ENCODE measurements around the gene LRRC75A. TPM values are rescaled to one million over a fixed set of nuclear protein-coding genes. Genes with fewer than 3 reads are reported as not detected.

Gene LRRC75A
- total and polyA plus RNA-seq, 2 of the 13 experiments (the other 11 are each of a cell fraction or from before 2014, with no cell fraction given), result 0.03 TPM; not detected in 1

DNA sequence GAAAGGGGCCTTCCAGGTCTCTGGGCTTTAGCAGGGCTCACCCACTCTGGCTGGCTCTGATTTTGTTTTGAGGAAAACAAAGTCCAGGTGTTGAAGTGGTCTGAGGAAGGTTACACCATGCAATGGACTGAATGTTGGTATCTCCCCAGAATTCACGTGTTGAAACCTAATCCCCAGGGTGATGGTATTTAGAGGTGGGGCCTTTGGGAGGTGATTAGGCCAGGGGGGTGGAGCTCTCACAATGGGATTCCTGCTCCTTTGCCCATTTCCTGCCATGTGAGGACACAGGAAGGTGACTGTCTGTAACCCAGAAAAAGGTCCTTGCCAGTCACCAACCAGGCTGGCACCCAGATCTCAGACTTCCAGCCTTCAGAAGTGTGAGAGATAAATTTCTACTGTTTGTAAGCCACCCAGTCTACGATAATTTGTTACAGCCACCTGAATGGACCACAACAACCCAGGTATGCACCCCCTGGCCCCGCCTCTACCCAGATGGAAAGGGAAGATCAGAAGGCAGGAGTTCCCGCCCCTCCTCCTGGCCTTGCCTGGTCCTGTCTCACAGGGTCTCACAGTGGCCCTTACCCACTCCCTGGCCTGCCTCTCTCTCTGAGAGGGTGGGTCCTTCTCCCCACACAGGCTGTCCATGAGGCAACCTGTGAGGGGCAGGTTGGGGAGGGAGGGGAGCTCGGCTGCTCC, 32.0 kb downstream of the LRRC75A start:
- 79% methylated on average over 2 of the region's 5 CpGs for WGBS (ENCODE audit: low lambda C conversion rate)
- DNase-seq (ENCODE audit: low spot score) (no peak), FAIRE-seq (no peak), ATAC-seq (no peak)
- intact Hi-C loops (cut with micrococcal nuclease; ENCODE audit: unreplicated experiment), result loop anchor here (5.0 kb wide), 1 partner anchor 32 kb away; the partner anchor contains the start of gene LRRC75A
- ChIA-PET CTCF (ENCODE audit: low intra/inter-chr PET ratio, low total read pairs) (no interaction called here), POLR2A (interaction anchor here (1.0 to 2.0 kb wide), 3 partner anchors 21 to 76 kb away, joined by 3 to 6 read pairs (median 4); no protein-coding TSS in a partner anchor)
- H3K27me3 ChIP-seq (ENCODE audit: control insufficient read depth in 1 of 2, insufficient read depth in 2 of 2, low read length in 2 of 2), result no peaks in the 10 kb centered on the region
- H3K4me1 ChIP-seq (ENCODE audit: insufficient read depth, low read length), result peaks cover 53% of the 10 kb centered on the region
- H3K27ac ChIP-seq (ENCODE audit: extremely low read length, insufficient read depth, low read length), result no peak overlapping the region
- H2AFZ ChIP-seq (ENCODE audit: low read length), result no peak overlapping the region
- H4K20me1 ChIP-seq (ENCODE audit: insufficient read depth, low read length), result peaks cover 2% of the 10 kb centered on the region; the same call in 1 of the 2 replicates
- in situ Hi-C loops (cut with HindIII; ENCODE audit: extremely low pct_ligation_motif_present, low pct_unique_long_range_greater_than_20kb), result no loop called here
- no TSS peak for BruUV-seq (replicated peaks)
- no peak overlapping the region for H3K4me2 ChIP-seq (ENCODE audit: low read depth, low read length)
- no peak overlapping the region for H3K4me3 ChIP-seq (replicated peaks in 1 of 3; ENCODE audit: insufficient read depth in 1 of 3, low read depth in 2 of 3, low read length in 3 of 3)
- H3K9ac ChIP-seq (ENCODE audit: insufficient read depth, low read depth, low read length), result no peak overlapping the region
- H3K9me3 ChIP-seq (ENCODE audit: low read length), result no peaks in the 10 kb centered on the region
- H3K79me2 ChIP-seq (ENCODE audit: insufficient read depth, low read length), result no peaks in the 10 kb centered on the region
- H3K36me3 ChIP-seq (replicated peaks in 1 of 2; ENCODE audit: control insufficient read depth in 1 of 2, insufficient read depth in 2 of 2, low read length in 2 of 2), result no peaks in the 10 kb centered on the region
- TF ChIP-seq ZSCAN31 (CRISPR knock-in tag; IDR thresholded peaks at IDR 0.05; ENCODE audit: low read depth) (no peak), ZNF891 (CRISPR knock-in tag; IDR thresholded peaks at IDR 0.05) (no peak), ZNF615 (CRISPR knock-in tag; IDR thresholded peaks at IDR 0.05; ENCODE audit: borderline replicate concordance) (no peak), HES4 (CRISPR knock-in tag; IDR thresholded peaks at IDR 0.05; ENCODE audit: borderline replicate concordance) (no peak), HDAC6 (IDR thresholded peaks at IDR 0.05; ENCODE audit: low read depth, low read length) (no peak), ZBTB1 (CRISPR knock-in tag; IDR thresholded peaks at IDR 0.05; ENCODE audit: borderline replicate concordance) (no peak), ZNF44 (CRISPR knock-in tag; IDR thresholded peaks at IDR 0.05) (no peak), TBX2 (CRISPR knock-in tag; IDR thresholded peaks at IDR 0.05; ENCODE audit: borderline replicate concordance) (no peak), ZNF777 (CRISPR knock-in tag; IDR thresholded peaks at IDR 0.05) (no peak), REL (CRISPR knock-in tag; conservative IDR thresholded peaks at IDR 0.05) (no peak)
- TF ChIP-seq, protein P1, sequence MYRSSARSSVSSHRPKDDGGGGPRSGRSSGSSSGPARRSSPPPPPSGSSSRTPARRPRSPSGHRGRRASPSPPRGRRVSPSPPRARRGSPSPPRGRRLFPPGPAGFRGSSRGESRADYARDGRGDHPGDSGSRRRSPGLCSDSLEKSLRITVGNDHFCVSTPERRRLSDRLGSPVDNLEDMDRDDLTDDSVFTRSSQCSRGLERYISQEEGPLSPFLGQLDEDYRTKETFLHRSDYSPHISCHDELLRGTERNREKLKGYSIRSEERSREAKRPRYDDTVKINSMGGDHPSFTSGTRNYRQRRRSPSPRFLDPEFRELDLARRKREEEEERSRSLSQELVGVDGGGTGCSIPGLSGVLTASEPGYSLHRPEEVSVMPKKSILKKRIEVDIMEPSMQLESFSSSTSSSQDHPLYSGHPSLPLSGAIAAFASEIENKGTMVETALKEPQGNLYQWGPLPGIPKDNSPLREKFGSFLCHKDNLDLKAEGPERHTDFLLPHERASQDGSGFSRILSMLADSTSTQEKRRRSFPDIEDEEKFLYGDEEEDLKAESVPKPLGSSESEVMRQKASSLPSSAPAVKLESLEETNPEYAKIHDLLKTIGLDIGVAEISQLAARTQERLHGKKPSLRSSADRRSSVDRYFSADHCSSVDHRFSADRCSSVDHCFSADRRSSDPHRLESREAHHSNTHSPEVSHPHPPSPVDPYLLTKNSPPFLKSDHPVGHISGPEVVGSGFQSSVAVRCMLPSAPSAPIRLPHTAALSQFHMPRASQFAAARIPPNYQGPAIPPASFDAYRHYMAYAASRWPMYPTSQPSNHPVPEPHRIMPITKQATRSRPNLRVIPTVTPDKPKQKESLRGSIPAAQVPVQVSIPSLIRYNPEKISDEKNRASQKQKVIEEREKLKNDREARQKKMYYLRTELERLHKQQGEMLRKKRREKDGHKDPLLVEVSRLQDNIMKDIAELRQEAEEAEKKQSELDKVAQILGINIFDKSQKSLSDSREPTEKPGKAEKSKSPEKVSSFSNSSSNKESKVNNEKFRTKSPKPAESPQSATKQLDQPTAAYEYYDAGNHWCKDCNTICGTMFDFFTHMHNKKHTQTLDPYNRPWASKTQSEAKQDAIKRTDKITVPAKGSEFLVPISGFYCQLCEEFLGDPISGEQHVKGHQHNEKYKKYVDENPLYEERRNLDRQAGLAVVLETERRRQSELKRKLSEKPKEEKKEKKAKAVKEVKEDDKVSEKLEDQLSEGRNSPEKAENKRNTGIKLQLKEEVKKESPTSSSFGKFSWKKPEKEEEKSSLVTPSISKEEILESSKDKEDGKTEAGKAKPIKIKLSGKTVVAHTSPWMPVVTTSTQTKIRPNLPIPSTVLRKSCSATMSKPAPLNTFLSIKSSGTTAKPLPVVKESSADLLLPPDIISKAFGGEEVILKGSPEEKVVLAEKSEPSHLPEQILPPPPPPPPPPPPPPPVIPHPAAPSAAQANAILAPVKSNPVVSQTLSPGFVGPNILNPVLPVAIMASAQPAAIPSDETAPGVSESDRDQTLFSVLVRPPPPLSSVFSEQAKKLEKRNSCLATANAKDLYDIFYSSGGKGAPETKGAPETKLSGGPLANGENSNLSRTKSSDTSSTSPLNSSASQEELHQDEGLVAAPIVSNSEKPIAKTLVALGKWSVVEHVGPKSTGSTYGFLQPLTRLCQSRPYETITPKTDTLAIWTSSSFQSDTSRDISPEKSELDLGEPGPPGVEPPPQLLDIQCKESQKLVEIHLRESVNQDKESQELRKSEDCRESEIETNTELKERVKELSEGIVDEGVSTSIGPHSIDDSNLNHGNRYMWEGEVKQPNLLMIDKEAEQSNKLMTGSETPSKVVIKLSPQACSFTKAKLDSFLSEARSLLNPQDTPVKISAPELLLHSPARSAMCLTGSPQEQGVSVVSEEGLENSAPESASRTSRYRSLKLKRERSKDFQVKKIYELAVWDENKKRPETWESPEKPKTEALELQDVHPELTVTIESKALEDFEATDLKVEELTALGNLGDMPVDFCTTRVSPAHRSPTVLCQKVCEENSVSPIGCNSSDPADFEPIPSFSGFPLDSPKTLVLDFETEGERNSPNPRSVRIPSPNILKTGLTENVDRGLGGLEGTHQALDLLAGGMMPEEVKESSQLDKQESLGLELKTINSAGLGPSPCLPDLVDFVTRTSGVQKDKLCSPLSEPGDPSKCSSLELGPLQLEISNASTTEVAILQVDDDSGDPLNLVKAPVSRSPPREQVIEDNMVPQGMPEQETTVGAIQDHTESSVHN (CRISPR knock-in tag; IDR thresholded peaks at IDR 0.05), result no peak
- TF ChIP-seq, protein P2, sequence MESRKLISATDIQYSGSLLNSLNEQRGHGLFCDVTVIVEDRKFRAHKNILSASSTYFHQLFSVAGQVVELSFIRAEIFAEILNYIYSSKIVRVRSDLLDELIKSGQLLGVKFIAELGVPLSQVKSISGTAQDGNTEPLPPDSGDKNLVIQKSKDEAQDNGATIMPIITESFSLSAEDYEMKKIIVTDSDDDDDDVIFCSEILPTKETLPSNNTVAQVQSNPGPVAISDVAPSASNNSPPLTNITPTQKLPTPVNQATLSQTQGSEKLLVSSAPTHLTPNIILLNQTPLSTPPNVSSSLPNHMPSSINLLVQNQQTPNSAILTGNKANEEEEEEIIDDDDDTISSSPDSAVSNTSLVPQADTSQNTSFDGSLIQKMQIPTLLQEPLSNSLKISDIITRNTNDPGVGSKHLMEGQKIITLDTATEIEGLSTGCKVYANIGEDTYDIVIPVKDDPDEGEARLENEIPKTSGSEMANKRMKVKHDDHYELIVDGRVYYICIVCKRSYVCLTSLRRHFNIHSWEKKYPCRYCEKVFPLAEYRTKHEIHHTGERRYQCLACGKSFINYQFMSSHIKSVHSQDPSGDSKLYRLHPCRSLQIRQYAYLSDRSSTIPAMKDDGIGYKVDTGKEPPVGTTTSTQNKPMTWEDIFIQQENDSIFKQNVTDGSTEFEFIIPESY (CRISPR knock-in tag; IDR thresholded peaks at IDR 0.05), result no peak
- TF ChIP-seq, protein P3, sequence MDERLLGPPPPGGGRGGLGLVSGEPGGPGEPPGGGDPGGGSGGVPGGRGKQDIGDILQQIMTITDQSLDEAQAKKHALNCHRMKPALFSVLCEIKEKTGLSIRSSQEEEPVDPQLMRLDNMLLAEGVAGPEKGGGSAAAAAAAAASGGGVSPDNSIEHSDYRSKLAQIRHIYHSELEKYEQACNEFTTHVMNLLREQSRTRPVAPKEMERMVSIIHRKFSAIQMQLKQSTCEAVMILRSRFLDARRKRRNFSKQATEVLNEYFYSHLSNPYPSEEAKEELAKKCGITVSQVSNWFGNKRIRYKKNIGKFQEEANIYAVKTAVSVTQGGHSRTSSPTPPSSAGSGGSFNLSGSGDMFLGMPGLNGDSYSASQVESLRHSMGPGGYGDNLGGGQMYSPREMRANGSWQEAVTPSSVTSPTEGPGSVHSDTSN (CRISPR knock-in tag; IDR thresholded peaks at IDR 0.05), result no peak
